ENCODE measurements around the gene CSGALNACT2.

CSGALNACT2 gene

DNA sequence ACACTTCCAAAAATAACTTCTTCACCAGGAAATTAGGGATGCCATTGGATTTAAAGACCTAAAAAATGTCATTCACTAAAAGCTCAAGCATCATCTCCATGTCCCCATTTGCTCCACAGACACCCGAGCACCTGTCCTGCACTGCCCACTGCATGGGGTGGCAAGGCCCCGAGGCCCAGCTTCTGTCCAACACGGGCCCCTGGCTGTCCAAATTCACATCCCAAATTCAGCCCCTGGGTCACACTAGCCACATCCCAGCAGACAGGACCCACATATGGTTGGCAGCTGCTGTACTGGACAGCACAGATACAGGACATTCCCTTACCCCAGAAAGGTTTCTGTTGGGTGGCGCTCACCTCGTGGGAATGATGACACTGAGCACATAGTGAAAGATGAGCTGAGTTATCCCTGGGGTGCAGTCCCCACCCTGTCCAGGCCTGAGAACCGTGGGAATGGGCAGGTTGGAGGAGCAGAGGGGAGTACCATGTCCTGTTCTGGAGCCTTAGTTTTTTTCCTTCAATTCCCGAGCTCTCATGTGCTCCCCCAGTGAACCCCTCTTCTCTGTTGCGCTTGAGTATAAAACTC, 55.3 kb downstream of the CSGALNACT2 start:
- TF ChIP-seq ZBTB7A (IDR thresholded peaks at IDR 0.05; ENCODE audit: low read depth): no peak
- no peak for TF ChIP-seq TCF12 (IDR thresholded peaks at IDR 0.05; ENCODE audit: low read depth)
- no peak for TF ChIP-seq REST (IDR thresholded peaks at IDR 0.05; ENCODE audit: low read depth)
- no peak for TF ChIP-seq NFIC (IDR thresholded peaks at IDR 0.05)

- TF ChIP-seq FOXM1 (IDR thresholded peaks at IDR 0.05; ENCODE audit: borderline replicate concordance, low read depth): no peak
- no peak for TF ChIP-seq CEBPB (IDR thresholded peaks at IDR 0.05)
- TF ChIP-seq TEAD4 (IDR thresholded peaks at IDR 0.05): no peak
- no peak for TF ChIP-seq CREB1 (IDR thresholded peaks at IDR 0.05; ENCODE audit: low read depth)
- no peak for TF ChIP-seq ZBTB7A (IDR thresholded peaks at IDR 0.05; ENCODE audit: low read depth)
- TF ChIP-seq RAD21 (IDR thresholded peaks at IDR 0.05; ENCODE audit: low read depth): no peak
- TF ChIP-seq REST (IDR thresholded peaks at IDR 0.05; ENCODE audit: low read depth): no peak
- no peak for TF ChIP-seq YY1 (IDR thresholded peaks at IDR 0.05; ENCODE audit: low read depth)
- TF ChIP-seq TCF12 (IDR thresholded peaks at IDR 0.05; ENCODE audit: low read depth): no peak
- no peak for TF ChIP-seq NFIC (IDR thresholded peaks at IDR 0.05)
- no peak for TF ChIP-seq EP300 (IDR thresholded peaks at IDR 0.05; ENCODE audit: borderline replicate concordance)
- TF ChIP-seq EGR1 (IDR thresholded peaks at IDR 0.05): no peak
- no peak for TF ChIP-seq MAX (IDR thresholded peaks at IDR 0.05)
Measured at GRCh38 chr10:43194266-43194665, 56.0 kb downstream of the CSGALNACT2 start.

GRCh38 chr10:43194859-43195258, 56.6 kb downstream of the CSGALNACT2 start:
- TF ChIP-seq MAX (IDR thresholded peaks at IDR 0.05): no peak
- no peak for TF ChIP-seq TEAD4 (IDR thresholded peaks at IDR 0.05)
- TF ChIP-seq, protein P1, sequence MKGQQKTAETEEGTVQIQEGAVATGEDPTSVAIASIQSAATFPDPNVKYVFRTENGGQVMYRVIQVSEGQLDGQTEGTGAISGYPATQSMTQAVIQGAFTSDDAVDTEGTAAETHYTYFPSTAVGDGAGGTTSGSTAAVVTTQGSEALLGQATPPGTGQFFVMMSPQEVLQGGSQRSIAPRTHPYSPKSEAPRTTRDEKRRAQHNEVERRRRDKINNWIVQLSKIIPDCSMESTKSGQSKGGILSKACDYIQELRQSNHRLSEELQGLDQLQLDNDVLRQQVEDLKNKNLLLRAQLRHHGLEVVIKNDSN (IDR thresholded peaks at IDR 0.05): no peak
- no peak for TF ChIP-seq CREB1 (IDR thresholded peaks at IDR 0.05; ENCODE audit: low read depth)
- no peak for TF ChIP-seq EP300 (IDR thresholded peaks at IDR 0.05; ENCODE audit: borderline replicate concordance)
- TF ChIP-seq YY1 (IDR thresholded peaks at IDR 0.05; ENCODE audit: low read depth): no peak
- TF ChIP-seq REST (IDR thresholded peaks at IDR 0.05; ENCODE audit: low read depth): no peak
- TF ChIP-seq CEBPB (IDR thresholded peaks at IDR 0.05): no peak
- no peak for TF ChIP-seq TCF12 (IDR thresholded peaks at IDR 0.05; ENCODE audit: low read depth)
- no peak for TF ChIP-seq NFIC (IDR thresholded peaks at IDR 0.05)
- TF ChIP-seq TAF1 (IDR thresholded peaks at IDR 0.05; ENCODE audit: low read depth): no peak
- TF ChIP-seq ZBTB7A (IDR thresholded peaks at IDR 0.05; ENCODE audit: low read depth): no peak
- TF ChIP-seq EGR1 (IDR thresholded peaks at IDR 0.05): no peak
- no peak for TF ChIP-seq RAD21 (IDR thresholded peaks at IDR 0.05; ENCODE audit: low read depth)
- TF ChIP-seq FOXM1 (IDR thresholded peaks at IDR 0.05; ENCODE audit: borderline replicate concordance, low read depth): no peak

DNA sequence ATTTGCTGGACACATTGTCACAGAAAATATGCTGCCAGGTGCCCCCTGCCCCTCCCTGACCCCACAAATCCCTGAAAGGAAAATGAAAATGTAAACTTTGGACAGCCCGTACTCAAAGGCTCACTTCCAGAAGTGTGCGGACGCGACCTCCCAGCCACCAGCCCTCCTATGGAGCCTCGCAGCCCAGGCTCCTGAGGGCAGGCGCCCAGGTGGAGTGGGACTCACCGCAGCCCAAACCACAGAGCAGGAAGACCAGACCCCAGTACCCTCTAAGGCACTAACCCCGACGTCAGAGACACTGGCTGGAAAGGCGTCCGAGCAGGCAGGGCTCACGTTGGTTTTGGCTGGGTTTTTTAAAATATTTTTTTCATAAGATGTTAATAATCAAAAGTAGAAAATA, 57.3 kb downstream of the CSGALNACT2 start:
- TF ChIP-seq CREB1 (IDR thresholded peaks at IDR 0.05; ENCODE audit: low read depth) (no peak), TAF1 (IDR thresholded peaks at IDR 0.05; ENCODE audit: low read depth) (no peak), YY1 (IDR thresholded peaks at IDR 0.05; ENCODE audit: low read depth) (no peak), CEBPB (IDR thresholded peaks at IDR 0.05) (no peak), TCF12 (IDR thresholded peaks at IDR 0.05; ENCODE audit: low read depth) (no peak), REST (IDR thresholded peaks at IDR 0.05; ENCODE audit: low read depth) (no peak), TEAD4 (IDR thresholded peaks at IDR 0.05) (no peak), ZBTB7A (IDR thresholded peaks at IDR 0.05; ENCODE audit: low read depth) (no peak), EGR1 (IDR thresholded peaks at IDR 0.05) (no peak), NFIC (IDR thresholded peaks at IDR 0.05) (no peak)
